ENCODE measurements around the gene RAMP1.

- TF ChIP-seq CTCF (IDR thresholded peaks at IDR 0.05) = no peak
- TF ChIP-seq POLR2A (IDR thresholded peaks at IDR 0.05) = no peak
Measured at GRCh38 chr2:237867465-237867864, 8.0 kb downstream of the RAMP1 start.

All from prostate gland (tissue), 2 donors.